ENCODE data around the gene FAM53B.

DNA sequence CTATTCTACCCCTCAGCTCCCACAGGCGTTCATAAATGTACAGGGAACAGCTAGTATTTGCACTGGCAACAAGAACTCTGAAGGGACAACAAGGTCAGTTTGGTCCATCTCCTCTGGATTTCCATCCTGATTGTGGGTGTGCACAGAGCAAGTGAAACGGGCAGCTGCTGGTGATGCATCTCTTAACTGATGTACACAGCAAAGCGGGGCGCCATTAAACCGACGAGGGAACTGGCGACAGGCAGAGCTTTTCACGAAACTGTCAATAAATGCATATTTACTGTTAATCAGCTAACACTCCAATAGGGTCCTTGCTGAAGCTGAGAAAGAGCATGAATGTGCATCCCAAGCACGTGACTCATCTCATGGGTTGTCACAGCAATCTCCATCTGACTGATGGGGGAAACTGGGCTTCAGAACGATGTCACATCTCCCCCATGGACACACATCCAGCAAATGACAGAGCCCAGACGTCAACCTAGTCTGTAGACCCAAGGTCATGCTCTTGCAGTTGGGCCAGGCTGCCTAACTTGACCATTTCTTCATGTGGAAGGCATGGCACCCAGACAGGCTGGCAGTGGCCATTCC is 54.2 kb downstream of the FAM53B start:
- TF ChIP-seq, protein P1, sequence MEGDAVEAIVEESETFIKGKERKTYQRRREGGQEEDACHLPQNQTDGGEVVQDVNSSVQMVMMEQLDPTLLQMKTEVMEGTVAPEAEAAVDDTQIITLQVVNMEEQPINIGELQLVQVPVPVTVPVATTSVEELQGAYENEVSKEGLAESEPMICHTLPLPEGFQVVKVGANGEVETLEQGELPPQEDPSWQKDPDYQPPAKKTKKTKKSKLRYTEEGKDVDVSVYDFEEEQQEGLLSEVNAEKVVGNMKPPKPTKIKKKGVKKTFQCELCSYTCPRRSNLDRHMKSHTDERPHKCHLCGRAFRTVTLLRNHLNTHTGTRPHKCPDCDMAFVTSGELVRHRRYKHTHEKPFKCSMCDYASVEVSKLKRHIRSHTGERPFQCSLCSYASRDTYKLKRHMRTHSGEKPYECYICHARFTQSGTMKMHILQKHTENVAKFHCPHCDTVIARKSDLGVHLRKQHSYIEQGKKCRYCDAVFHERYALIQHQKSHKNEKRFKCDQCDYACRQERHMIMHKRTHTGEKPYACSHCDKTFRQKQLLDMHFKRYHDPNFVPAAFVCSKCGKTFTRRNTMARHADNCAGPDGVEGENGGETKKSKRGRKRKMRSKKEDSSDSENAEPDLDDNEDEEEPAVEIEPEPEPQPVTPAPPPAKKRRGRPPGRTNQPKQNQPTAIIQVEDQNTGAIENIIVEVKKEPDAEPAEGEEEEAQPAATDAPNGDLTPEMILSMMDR (IDR thresholded peaks at IDR 0.05), result no peak
- no peak for TF ChIP-seq POLR2A (IDR thresholded peaks at IDR 0.05)
- TF ChIP-seq POLR2AphosphoS5 (IDR thresholded peaks at IDR 0.05), result no peak

Measured in breast epithelium (tissue), 3 donors.